Testis (tissue), 5 donors: Measurements from ENCODE around the gene KLF13. TPM values are rescaled to one million over a fixed set of nuclear protein-coding genes. Genes with fewer than 3 reads are reported as not detected.

ENCODE experiments used
- DNase-seq: peaks from one replicate; pipeline ENCODE4 v3.0.0-alpha.2; 2019
- H3K27ac ChIP-seq, 2 donors: fragments of 200-600 bp; sonication (generic); one replicate each; pipeline ENCODE4 v1.5.1; 2019
- H3K27me3 ChIP-seq: fragments of 200-600 bp; sonication (generic); one replicate; pipeline ENCODE4 v1.5.1; 2019
- H3K36me3 ChIP-seq: fragments of 200-600 bp; sonication (generic); one replicate; pipeline ENCODE4 v1.5.1; 2017; ENCODE audit warnings: low read depth; ENCODE audit errors: missing control alignments
- H3K4me1 ChIP-seq: fragments of 200-600 bp; sonication (generic); one replicate; pipeline ENCODE4 v1.5.1; 2019
- H3K4me3 ChIP-seq, 2 donors: fragments of 200-600 bp; sonication (generic); one replicate each; pipeline ENCODE4 v1.5.1; 2017 to 2019
- H3K9me3 ChIP-seq: fragments of 200-600 bp; sonication (generic); one replicate; pipeline ENCODE4 v1.5.1; 2017
- POLR2A ChIP-seq: fragments of 450-650 bp; IDR thresholded peaks from one replicate; pipeline ENCODE4 v1.6.1; 2017; ENCODE audit warnings: antibody characterized with exemption, mild to moderate bottlenecking, moderate library complexity
- WGBS, 2 donors: methylation state at CpG; one replicate each; pipeline ENCODE4 v1.1.5; 2018; 5-methylcytosine and 5-hydroxymethylcytosine counted together
- intact Hi-C: fragments of 100-400 bp; cut with DNase I; formaldehyde crosslinking; loops from one replicate; pipeline ENCODE4 v1.15.1; 2023; ENCODE audit warnings: low total_unique reads
- long read RNA-seq, 2 donors: transcript quantifications; one replicate each; lab custom pipeline, GENCODE V29; 2026
- polyA plus RNA-seq: library from polyadenylated mRNA; stranded (reverse); fragments of 350-450 nt; fragmentation: Illumina TruSeq; extraction: RNeasy Lipid Tissue Mini Kit (QIAGEN cat#74804); gene quantifications from one replicate; pipeline ENCODE4 v1.2.3, GENCODE V29; 2014; ENCODE audit warnings: low read depth, low replicate concordance; ENCODE audit not compliant: insufficient read depth
- total RNA-seq, 2 donors: library from RNA; depleted of rRNA; stranded (reverse); fragments of >200 nt; gene quantifications; one replicate each; pipeline ENCODE4 v1.2.3, GENCODE V29; 2016
- TF ChIP-seq, protein P1 (sequence below), 3 experiments: fragments of 450-650 bp in 2 of 3; fragments of 200-600 bp in 1 of 3; sonication (generic) in 1 of 3; IDR thresholded peaks; one replicate each; pipeline ENCODE4 v1.5.1; 2016 to 2019; ENCODE audit warnings: antibody characterized with exemption in 3 of 3, mild to moderate bottlenecking in 2 of 3, moderate library complexity in 1 of 3

Gene KLF13
- total RNA-seq = 10 to 100 TPM; 41.9 to 61.7 TPM
- 45.7 TPM for polyA plus RNA-seq
- long read RNA-seq, donor 1, full-length matches to known transcripts = 12 of 12 reads
- long read RNA-seq, donor 1, partial matches to known transcripts = 0 of 12 reads
- long read RNA-seq, donor 1, other reads (novel, unspliced or antisense) = 0 of 12 reads
- long read RNA-seq, donor 2, full-length matches to known transcripts = 13 of 27 reads
- long read RNA-seq, donor 2, partial matches to known transcripts = 14 of 27 reads
- long read RNA-seq, donor 2, other reads (novel, unspliced or antisense) = 0 of 27 reads

DNA sequence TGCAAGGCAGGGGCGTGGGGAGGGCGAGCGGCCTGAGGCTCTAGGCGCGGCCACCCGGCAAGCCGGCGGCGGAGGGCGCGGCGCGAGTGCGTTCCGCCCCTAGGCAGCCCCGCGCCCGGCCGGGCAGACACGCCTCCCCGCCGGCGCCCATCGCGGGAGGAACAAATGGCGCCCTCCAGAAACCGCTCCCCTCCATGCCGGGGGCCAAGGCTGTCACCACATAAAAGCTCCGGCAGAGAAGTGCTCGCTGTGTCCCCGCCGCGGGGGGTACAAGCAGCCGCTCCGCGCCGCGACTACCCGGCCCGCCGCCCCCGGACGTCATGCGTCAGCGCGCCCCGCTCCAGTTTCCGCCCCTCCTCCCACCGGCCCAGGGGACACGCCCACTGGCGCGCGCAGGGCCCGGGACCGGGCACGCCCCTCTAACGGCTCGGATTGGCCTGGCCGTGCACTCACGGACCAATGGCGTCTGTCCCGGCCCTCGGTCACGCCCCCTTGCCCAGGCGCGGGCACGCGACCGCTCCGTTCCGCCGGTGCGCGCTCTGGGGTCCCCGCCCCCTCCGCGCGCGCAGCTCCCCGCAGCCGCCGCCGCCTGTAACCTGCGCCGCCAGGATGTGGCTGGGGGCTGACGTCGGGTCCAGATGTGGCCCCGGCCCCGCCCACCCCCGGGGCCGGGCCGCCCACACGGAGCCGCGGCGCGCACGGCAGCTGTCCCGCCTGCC is at the start of gene KLF13:
Gene KLF13 (plus strand): TSS at position 680 of the 719 bp plus-strand sequence. CDS start 378 bp downstream, outside the sequence.
- Histone ChIP-seq H3K36me3 (no peaks in the 10 kb centered on the region), H3K27me3 (no peaks in the 10 kb centered on the region), H3K9me3 (no peaks in the 10 kb centered on the region), H3K27ac (peak within 1 kb of the TSS; percentile 98 to 99), H3K4me3 (peak within 1 kb of the TSS; percentile 88 to 93), H3K4me1 (peaks cover 38% of the 10 kb centered on the region)
- intact Hi-C loops = loop anchor here (2.0 kb wide), 1 partner anchor 38 kb away; no protein-coding TSS in a partner anchor
- WGBS, 2 donors = 1% methylated on average over 76 of the region's 99 CpGs; no CpG with 5 or more reads in 1 of the 2 donors
- TF ChIP-seq POLR2A = peak; percentile 85
- TF ChIP-seq, protein P1, sequence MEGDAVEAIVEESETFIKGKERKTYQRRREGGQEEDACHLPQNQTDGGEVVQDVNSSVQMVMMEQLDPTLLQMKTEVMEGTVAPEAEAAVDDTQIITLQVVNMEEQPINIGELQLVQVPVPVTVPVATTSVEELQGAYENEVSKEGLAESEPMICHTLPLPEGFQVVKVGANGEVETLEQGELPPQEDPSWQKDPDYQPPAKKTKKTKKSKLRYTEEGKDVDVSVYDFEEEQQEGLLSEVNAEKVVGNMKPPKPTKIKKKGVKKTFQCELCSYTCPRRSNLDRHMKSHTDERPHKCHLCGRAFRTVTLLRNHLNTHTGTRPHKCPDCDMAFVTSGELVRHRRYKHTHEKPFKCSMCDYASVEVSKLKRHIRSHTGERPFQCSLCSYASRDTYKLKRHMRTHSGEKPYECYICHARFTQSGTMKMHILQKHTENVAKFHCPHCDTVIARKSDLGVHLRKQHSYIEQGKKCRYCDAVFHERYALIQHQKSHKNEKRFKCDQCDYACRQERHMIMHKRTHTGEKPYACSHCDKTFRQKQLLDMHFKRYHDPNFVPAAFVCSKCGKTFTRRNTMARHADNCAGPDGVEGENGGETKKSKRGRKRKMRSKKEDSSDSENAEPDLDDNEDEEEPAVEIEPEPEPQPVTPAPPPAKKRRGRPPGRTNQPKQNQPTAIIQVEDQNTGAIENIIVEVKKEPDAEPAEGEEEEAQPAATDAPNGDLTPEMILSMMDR (IDR thresholded peaks at IDR 0.05) = peak in 2 of 3 experiments; percentile 1 to 24
- DNase-seq = peak; percentile 98

DNA sequence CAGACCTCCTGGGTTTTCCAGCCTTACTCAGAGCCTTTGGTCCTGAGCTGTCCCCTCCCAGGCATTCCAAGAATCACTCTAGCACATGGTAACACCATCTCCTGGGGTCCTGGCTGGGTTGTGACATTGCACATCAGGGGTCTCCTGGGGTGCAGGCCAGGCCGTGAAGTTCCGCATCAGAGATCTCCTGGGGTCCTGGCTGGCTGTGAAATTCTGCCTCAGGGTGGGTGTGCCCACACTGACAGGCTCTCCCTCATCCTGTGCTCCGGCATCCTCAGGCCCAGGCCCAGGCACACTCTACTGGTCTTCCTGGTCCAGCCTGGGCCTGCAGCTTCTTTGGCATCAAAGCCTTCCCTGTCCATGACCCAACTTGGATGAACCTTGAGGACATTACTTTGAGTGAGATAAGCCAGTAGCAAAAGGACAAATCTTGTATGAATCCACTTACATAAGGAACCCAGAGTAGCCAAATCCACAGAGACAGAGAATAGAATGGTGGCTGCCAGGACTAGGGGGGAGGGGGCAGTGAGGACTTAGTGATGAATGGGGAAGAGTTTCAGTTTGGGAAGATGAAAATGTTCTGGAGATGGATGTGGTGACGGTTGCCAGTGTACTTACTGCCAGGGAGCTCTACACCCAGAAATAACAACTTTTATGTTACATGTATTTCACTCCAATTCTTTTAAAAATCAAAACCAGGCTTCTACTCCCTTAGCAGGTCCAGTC is 49.1 kb upstream of the KLF13 start:
- TF ChIP-seq POLR2A = no peak
- TF ChIP-seq, protein P1 (IDR thresholded peaks at IDR 0.05) = no peak
- H3K27ac ChIP-seq = no peak overlapping the region
- no peaks in the 10 kb centered on the region for H3K36me3 ChIP-seq
- no peaks in the 10 kb centered on the region for H3K27me3 ChIP-seq
- no peak overlapping the region for H3K4me3 ChIP-seq
- peak; percentile 12 for DNase-seq
- intact Hi-C loops = no loop called here
- no peaks in the 10 kb centered on the region for H3K9me3 ChIP-seq
- H3K4me1 ChIP-seq = no peaks in the 10 kb centered on the region
- 88 to 92% methylated on average over 4 of the region's 4 CpGs for WGBS, 2 donors

DNA sequence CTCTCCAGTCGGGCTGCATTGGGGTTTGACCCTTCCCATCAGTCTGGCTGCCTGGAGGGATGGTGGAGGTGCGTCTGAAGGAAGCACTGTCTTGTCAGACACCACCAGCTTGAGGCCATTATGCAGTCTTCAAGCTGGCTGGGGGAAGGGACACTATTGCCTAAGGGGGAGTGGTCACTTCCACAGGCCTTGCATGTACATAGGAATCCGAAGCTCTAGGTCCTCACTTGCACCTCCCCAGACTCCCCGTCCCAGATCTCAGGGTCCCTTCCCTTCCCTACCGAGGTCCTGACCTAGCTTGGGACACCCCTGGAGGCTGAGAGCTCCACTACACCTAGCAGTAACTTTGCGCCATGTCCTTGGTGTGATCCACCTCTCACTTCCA is 48.6 kb upstream of the KLF13 start:
- WGBS, 2 donors = 81 to 90% methylated on average over 5 to 6 of the region's 6 CpGs
- Histone ChIP-seq H3K27me3 (no peaks in the 10 kb centered on the region), H3K4me3 (no peak overlapping the region), H3K27ac (no peak overlapping the region), H3K4me1 (no peaks in the 10 kb centered on the region), H3K9me3 (no peaks in the 10 kb centered on the region), H3K36me3 (no peaks in the 10 kb centered on the region)
- DNase-seq = peak; percentile 12
- intact Hi-C loops = no loop called here
- TF ChIP-seq POLR2A = no peak
- TF ChIP-seq, protein P1 (IDR thresholded peaks at IDR 0.05) = no peak

DNA sequence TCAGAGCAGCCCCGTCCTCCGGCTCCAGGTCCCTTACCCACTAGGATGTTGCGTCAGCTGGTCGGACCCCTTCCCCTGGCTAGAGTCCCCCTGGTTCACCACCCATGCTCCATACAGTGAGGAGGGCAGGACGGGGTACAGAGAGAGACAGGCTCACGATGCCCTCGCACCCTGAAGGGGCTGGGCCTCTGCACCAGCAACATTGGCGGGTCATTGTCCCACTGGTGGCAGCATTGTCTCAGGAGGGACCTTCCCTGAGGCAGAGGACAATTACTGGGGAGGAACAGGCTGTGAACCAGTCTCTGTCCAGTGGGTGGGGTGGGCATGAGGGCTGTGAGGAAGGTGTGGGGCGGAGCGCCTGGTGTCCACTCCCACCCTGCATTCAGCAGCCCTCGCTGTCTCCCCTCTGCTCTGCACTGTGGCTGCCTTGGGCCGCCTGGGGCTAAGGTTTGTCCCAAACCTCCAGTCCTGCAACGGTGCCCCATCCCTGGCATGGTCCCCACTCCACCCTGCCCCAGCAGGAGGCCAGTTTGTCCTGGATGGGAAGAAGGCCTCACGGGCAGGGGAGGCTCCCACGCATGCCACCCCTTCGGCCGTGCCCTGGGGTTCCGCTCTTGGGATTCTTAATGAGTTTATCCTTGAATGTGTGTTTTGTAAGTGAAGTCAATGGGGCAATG is 48.0 kb upstream of the KLF13 start:
- Histone ChIP-seq H3K27me3 (no peaks in the 10 kb centered on the region), H3K36me3 (no peaks in the 10 kb centered on the region), H3K9me3 (no peaks in the 10 kb centered on the region), H3K4me1 (no peaks in the 10 kb centered on the region), H3K4me3 (no peak overlapping the region), H3K27ac (no peak overlapping the region)
- 87 to 92% methylated on average over 15 to 18 of the region's 18 CpGs for WGBS, 2 donors
- no peak for TF ChIP-seq POLR2A
- TF ChIP-seq, protein P1 (IDR thresholded peaks at IDR 0.05) = no peak
- intact Hi-C loops = no loop called here
- DNase-seq = peak; percentile 12
